Left renal pelvis (tissue), 4 donors: ENCODE measurements around the gene DLGAP1. TPM values are rescaled to one million over a fixed set of nuclear protein-coding genes. Genes with fewer than 3 reads are reported as not detected.

Experiments used
- DNase-seq, 4 donors: peaks; one replicate each; pipeline ENCODE4 v3.0.0-alpha.2; 2013; ENCODE audit warnings: low read depth in 4 of 4, low spot score in 3 of 4
- polyA plus RNA-seq, 4 donors: library from polyadenylated mRNA; unstranded; fragments of 120-200 nt; gene quantifications; one replicate each; pipeline ENCODE4 v1.2.1, GENCODE V29; 2013; ENCODE audit not compliant: insufficient read length in 4 of 4

Gene DLGAP1
- polyA plus RNA-seq, 4 donors = 4.1 to 6.8 (median 4.5) TPM

DNA sequence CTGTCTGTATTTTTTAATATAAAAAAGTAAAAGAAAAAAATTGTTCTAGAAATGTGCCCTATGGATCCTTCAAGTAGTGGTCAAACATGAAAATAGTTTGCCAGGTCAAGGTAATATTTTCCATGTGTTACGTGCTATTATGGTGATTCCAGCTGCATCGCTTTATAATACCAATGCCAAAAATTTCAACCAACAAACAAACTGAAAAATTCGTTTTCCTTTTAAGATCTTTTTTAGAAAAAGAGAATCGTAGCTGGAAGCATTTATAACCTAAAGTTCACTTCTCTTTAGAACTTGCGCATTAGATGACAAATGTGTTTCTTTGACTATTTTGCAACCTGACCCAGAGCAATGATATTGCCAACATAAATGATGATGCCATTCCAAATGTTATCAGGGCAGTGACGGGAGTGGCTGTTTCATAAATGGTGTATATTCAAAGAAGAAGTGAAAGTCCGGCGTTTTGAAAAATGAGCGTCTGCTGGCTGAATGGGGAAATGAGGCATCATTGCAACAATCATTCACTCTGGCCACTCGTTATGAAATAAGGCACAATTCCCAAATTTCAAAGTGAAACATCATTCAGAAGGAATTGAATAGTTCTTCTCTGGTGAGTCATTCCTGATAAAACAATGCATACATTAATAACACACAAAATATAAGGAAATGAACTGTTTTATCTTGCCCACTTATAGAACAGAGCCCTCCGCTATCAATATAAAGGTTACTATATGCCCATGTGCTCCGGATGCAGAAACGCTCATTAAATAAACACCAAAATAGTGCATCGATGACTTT lies 707.7 kb downstream of the DLGAP1 start:
- DNase-seq = no peak

DNA sequence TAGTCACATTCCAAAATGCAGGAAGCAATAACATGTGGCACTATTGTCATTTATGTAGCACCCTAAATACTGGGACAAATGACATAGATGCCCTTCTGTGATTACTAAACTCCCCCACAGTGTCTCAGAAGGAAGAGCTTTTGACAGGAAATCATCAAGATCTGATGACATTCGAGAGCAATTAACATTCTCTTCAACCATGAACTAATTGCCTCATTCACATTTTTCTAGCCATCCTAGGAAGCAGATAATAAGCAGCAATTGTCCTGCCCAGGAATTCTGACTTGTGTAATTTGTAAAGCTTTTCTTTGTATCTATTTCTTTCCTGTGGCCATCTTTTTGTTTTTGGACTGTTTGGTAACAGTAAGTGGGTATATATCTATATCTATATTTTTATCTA lies 712.6 kb downstream of the DLGAP1 start:
- no peak for DNase-seq

DNA sequence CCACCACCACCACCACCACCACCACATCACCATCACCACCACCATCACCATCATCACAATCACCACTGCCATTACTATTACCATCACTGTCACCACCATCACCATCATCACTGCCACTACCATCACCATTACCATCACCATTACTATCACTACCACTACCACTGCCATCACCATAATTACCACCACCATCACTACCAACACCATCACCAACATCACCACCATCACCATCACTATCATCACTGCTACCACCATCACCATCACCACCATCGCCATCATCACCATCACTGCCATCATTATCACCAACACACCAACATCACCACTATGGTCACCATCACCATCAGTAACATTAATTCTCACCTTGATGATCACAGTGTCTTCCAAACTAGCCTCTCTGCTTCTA lies 713.8 kb downstream of the DLGAP1 start:
- no peak for DNase-seq

DNA sequence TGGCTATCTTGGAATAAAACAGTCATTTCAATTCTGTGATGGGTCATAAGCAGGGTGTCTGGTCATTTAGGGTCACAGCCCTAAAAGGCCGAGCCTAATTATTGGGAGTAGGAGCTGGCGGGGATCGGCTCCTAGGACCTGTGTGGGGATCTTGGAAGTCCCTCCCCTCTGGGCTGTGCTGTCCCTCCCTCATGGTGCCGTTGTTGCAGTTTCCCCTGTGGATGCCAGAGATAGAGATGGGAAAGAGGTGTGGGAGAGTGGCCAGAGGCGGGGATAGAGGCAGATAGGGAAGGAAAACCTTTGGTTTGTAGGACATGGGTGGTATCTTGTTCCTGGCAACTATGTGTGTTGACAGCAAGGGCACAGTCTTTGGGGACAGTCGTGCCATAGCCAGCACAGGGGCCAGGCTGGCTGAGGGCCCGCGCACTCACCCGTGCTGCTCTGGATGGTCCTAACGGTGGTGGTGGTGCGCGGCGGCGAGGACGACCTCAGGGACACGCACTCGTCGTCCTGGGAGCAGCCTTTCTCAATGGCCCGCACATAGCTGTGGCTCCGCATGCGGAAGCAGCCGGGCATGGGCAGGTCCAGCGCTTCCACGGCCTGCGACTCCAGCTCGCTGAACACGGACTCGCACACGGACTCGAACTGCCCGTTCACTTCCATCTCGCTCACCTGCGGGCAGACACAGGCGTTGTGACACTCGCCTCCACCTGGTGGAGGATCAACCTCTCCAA lies 726.2 kb downstream of the DLGAP1 start:
- no peak for DNase-seq

DNA sequence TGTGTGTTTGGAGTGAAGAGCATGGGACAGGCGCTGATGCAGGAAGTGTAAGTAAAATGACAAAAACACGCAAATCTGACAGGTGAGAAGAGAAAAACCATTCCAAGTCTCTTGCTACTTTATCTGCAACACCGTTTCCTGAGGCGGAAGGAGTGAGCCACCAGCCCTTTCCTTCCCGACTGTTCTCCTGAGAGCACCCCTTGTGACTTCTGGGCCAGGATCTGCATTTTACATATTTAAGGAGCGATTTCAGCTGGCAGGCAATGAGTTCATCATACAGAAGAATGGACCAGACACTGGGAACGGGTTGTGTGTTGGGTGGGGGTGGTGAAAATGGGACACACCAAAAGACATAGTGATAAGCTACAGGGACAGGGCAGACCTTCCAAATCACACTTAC lies 727.8 kb downstream of the DLGAP1 start:
- DNase-seq = no peak

DNA sequence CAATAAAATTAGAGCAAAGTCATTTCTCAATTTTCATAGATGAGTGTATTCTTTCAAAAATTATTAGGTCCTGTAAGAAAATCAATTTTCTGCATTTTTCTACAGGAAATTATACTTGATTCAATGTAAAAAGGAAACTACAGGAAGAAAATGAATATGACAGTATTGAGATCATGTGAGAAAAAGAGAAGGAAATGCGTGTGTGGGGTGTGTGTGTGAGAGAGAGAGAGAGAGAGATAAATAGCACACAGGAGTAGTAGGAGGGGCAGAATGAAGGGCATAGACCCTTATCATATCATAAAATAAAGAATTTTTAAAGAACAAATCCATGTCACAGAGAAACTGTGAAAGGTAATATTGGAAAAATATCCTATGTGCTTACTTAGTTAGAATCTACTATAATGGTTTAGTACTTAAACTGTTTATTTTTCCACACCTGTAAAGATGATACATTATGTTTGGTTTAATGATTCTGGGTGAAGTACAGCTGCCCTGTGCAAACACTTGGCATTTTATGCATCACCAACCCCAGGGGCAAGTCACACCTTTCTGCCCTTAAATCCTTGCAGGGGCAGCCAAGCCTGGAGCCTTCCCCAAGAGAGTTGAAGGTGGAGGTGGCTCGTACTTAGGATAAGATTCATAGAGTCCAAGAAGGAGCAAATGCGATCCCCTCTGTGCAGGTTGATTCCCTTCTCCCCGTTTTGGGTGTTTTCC lies 728.7 kb downstream of the DLGAP1 start:
- DNase-seq = no peak

DNA sequence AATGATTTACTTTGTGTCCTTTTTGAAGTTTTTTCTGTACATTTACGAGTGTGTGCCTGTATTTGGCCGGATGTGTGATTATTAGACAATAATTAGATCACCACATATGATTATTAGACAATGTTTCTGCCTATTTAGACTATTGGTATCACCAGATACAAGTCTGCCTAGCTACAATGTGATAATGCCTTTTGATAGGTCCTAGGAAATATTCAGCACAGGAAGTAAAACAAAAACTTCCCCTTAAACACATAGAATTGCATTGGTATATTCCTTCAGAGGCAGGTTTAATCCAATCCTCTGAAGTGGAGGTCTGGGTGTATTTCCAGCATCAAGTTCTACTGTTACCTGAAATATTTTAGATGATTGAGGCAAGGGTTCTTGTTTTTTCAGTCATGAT lies 730.0 kb downstream of the DLGAP1 start:
- DNase-seq = no peak

DNA sequence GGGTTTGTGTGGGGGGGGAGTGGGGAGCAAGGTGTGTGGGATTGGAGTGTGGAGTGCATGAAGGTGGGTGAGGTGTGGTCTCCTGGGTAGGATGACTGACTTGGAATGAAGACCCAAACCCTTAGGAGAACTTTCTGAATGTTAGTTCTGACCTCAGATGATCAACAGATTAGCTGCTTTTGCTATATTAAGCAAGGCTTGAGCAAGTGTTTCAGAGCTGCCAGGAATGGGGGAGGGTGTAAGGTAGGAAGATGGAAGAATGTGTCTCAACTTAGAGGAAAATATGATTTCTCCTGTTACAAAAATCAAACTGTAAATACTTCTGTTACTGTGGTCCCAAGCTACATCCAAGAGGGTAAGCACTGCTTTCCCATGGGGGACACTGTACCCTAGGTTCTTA lies 731.6 kb downstream of the DLGAP1 start:
- DNase-seq = no peak

DNA sequence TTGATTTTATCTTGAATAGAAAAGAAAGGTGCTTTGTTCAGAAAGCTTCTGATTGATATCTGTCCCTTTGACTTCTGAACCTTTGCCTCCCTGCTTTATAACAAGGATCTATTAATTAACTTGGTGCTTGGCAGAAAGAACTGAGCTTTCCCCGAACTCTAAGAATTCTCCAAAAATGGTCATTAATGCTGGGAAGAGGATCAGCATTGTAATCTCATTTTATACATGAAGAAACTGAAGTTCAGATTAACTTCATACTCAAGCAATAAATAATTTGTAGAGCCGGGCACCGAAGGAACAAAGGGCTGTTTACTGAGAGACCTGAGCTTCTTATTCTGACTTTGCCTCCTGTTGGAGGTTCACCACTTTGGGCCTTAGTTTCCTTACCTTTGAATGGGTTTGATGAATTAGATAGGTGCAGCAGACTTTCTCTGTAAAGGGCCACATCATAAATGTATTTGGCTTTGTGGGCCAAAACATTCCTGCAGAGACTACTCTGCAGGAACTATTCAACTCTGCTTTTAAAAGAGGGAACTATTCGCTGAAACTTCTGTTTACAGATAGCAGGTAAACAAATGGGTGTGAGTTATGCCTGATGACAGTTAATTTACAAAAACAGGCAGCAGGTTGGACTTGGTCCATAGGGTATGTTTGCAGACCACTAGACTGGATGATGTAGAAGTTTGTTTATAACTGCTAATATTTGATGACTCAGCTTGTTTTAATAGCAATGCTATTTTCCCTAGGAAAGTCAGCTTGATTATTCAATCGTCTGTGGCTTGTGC lies 732.3 kb downstream of the DLGAP1 start:
- DNase-seq = no peak

DNA sequence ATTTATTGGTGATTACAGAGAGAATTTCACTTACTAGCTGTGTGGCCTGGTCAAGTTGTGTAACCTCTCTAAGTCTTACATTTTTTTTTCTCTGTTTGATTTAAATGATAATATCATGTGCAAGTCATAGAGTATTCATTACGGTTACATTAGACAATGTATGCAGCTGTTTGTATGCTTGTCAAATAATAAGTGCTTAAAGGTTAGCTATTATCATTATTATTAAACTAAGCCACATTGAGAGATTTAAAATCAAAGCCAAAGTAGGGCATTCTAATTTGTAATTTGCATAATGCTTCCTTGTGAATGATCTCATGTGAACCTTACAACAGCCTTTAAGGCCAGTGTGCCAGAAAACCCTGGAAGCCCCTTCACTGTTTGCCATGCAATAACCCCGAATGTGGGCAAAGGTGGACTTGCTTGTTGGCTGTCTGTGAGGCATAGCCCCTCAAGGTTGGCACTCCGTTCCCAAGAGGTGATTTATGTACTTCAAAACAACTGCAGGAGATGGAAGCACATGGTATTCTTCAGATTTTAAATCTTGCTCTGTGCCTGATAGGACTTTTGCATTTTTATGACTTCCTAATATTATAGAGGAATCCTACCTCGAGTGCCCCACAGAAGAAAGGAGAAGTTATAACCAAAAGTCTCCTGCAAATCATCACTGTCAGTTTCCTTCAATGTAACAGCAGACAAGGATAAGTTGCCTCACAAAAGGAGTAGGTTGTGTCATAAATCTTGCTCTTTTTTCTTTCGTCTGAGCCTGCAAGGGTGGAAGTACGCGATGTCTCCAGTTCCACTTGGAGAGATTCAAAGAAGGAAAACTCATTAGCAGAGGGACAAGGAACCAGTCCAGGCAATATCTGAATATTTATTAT lies 733.1 kb downstream of the DLGAP1 start:
- DNase-seq = no peak

DNA sequence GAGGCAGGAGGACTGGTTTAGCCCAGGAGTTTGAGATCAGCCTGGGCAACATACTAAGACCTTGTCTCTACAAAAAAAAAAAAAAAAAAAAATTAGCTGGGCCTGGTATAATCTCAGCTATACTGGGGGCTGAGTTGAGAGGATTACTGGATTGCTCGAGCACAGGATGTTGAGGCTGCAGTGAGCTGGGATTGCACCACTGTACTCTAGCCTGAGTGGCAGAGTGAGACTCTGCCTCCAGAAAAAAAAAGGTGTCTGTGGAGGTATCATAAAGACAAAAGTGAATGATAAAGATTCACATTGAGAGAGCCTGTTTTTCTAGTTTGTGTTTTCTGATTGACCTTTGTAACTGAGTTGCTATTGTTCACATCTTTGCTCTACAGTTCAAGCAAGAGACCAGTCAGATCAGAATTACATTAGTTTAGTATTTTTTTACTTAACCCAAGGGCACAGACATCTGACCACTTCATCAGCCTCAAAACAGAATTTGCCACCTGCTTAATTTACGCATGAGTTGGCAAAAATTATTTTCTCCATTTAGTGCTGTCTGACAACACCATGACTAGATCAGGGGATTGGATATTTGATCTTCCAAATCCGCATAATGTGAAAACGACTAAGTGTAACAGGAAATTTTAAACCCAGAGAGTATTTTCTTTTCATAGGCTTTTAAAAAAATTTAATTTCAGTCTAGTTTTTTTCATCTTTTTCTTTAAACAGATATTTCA lies 734.1 kb downstream of the DLGAP1 start:
- no peak for DNase-seq

DNA sequence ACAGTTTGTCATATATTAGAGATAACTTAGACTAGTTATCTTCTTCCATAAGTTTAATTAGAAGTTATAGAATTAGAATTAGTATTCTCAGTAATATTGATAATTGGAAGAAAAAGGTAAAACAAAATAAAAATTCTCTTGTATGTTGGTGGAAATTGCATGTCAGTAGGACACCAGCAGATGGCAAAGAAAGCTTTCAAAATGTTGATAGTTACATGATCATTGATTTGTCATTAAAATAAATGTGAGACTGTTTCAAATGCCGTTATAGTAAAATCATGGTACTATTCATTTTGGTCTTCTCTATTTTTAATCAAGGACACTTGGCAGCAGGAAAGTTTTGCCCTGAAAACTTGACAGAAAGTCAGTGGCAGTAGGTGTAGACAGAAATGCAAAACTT lies 734.9 kb downstream of the DLGAP1 start:
- no peak for DNase-seq

DNA sequence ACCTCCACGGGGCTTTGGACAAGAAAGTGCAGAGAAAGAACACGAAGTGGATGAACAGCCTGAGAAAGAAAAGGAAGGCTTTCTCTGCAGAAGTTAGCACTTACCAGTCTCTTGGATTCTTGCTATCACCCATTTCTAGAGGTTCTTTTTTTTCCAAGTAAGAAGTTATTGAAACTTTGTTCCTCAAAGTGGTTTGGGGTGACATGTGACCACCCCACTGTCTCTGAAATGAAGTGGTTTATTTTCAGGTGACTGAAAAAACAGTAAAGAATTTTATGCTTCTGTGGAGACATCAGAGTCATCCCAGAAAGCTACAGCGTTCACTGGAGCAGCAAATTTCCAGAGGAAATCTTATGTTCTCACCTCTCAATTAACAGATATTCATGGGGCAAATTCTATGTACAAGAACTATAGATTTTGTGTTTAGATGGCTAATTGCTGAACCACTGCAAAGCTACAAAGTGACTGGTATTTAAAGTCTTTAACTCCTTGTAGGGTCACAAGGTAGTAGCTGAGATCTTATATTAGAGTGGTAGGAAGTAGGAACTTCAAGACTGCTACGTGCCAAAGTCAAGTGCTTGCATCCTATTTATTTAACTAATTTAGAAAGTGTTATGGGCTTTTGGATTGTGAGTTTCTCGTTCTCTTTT lies 737.6 kb downstream of the DLGAP1 start:
- no peak for DNase-seq

DNA sequence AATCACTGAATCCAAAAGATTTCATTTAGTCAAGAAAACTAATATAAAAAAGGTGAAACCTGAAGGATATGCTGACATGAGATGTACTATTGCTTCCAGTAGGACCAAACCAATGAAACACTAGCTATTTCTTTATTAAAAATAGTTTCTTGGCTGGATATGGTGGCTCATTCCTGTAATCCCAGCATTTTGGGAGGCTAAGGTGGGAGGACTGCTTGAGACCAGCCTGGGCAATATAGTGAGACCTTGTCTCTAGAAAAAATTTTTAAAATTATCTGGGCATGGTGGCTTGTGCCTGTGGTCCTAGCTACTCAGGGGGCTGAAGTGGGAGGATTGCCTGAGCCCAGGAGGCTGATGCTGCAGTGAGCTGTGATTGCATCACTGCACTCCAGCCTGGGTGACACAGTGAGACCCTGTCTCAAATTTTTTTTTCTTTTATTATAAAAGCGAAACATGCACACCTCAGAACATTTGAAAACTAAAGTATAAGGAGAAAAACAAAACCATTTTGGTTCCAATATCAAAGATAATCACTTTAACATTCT lies 738.9 kb downstream of the DLGAP1 start:
- no peak for DNase-seq

DNA sequence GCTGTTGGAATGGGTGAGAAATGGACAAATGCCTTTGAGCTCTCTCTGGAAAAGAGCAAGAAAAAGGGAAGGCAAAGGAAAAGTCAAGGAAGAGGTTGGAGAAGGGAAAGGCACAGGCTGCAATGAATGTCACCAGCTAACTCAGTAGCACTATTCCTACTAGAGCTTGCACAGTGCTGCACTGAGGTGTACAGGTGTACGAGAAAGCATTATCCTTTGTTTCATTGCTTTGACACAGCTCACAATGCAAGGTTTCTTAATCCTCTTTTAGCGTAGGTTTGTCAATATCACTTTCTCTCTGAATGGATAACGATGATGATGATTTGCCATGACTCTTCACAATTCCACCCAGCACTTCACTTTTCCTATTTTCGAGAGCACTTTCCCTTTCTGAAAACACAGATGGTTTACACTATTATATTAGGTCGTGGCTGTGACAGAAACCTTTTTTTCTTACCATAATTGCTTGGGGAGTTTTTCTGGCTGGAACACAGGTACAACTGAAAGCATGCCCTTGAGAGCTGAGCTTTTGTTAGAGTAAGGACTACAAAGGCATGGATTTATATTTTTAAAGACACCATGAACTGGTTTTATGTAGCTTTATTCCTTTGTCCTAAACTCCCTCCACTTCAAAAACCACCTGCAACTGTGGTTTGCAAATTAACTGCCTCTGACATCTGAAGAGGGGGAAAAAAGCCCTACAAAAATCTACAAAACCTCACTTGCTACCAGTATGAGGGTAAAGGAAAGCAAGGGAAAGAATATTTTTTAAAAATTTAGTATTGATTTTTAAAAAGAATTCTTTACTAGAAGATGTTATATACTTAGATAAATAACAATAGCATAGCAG lies 739.7 kb downstream of the DLGAP1 start:
- no peak for DNase-seq

DNA sequence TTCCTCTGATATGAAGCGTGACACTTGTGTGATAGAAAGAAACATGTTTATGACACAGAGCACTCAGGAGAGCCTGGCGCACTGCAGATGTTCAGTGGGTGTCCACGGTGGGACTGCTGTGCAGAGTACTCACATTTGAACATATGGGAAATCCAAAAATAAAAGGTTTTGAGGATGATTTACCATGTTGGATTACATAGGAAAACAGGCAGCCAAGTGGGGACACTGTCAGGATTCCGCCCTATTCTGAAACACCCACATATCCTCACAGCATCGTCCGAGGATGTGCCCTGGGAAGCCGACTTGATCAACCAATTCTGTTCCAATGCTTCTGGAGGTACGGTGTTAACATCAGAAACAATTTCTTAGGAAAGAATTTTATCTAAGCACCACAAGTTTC lies 741.4 kb downstream of the DLGAP1 start:
- DNase-seq = no peak

DNA sequence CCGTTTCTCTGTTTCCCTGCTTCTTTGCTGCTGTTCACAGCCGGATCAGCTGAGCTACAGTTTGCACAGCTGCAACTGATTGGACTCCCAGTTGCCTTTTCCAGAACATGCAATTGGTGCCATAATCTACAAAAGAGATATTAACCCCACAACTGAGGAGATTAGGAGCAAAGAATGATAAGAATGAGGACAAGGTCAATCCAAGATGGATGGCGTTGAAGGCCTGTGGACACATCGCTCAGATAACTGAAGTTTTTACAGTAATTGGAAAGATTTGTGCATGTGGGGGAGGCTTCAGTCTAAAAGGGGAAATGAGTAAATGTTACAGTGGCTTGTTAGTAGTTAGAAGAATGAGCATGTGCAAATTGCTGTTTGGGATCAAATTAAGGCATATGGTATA lies 741.9 kb downstream of the DLGAP1 start:
- DNase-seq = no peak

DNA sequence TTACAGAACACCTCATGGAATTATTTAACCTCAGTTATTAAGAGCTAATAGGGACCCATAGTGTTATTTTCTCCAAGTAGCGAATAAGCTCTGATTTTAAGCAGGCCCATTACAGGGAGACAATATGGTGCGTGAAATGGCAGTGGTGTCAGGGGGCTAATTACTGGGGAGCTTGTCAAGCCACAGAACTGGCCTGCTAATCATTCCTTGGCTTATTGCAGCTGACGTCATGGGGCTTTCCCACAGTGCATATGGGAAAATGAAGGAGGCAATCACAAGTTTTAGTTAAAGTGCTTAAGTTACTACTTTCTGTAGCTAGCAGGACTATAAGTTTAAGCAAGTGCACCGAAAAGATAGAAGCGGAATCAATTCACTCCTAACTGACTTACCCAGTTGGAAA lies 742.6 kb downstream of the DLGAP1 start:
- DNase-seq = no peak
